ENCODE data around the gene ZDHHC8.

GRCh38 chr22:20116376-20116950, 15.1 kb upstream of the ZDHHC8 start:
- TF ChIP-seq CTCF (IDR thresholded peaks at IDR 0.05) (no peak), NR3C1 (IDR thresholded peaks at IDR 0.05) (no peak), JUNB (IDR thresholded peaks at IDR 0.05) (no peak), RAD21 (conservative IDR thresholded peaks at IDR 0.05 in 1 of 2, IDR thresholded peaks at IDR 0.05 in 1 of 2) (no peak), BHLHE40 (IDR thresholded peaks at IDR 0.05; ENCODE audit: low read depth, low read length) (no peak), RCOR1 (IDR thresholded peaks at IDR 0.05; ENCODE audit: low read depth, low read length) (no peak), ZNF302 (CRISPR knock-in tag; IDR thresholded peaks at IDR 0.05) (no peak), FOXS1 (CRISPR knock-in tag; IDR thresholded peaks at IDR 0.05) (no peak), MYC (IDR thresholded peaks at IDR 0.05; ENCODE audit: borderline replicate concordance, low read length) (no peak), HMGXB4 (CRISPR knock-in tag; IDR thresholded peaks at IDR 0.05; ENCODE audit: borderline replicate concordance) (no peak), RFX5 (IDR thresholded peaks at IDR 0.05) (no peak), CHD2 (IDR thresholded peaks at IDR 0.05; ENCODE audit: low read length, partially characterized antibody) (no peak)
- TF ChIP-seq, protein P1, sequence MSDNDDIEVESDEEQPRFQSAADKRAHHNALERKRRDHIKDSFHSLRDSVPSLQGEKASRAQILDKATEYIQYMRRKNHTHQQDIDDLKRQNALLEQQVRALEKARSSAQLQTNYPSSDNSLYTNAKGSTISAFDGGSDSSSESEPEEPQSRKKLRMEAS (IDR thresholded peaks at IDR 0.05): no peak

Measured in A549 (cell line).